HG02763 (cell line): ENCODE measurements around the gene FAM53A.
"Not testable (repeated sequence)": the region's sequence is repeated elsewhere in the genome, so short reads cannot be mapped to it uniquely, and the experiment has no call there.

Experiments
- ATAC-seq: cut with Tn5 transposase; IDR thresholded peaks from one replicate; pipeline ENCODE4 v1.9.1; 2021; ENCODE audit warnings: mild to moderate bottlenecking, moderate library complexity; ENCODE audit not compliant: unreplicated experiment

FAM53A gene

DNA sequence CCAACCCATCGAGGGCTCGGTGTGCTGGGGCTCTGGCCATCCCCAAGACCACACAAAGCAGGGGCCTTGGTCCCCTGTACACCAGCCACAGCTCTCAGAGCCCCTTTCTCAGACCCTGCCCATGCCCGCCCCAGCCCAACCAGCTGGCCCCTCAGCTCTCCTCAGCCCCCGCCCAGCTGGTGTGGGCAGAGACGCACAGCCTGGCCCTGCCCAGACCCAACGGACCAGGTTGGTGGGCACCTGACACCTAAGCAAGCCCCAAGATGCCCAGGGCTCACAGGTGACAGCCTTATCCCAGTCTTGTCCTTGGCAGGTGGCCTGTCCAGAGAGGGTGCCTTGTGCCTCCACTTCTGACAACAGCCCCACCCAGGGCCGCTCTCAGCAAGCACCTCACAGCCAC lies 42.4 kb downstream of the FAM53A start:
- no peak for ATAC-seq

DNA sequence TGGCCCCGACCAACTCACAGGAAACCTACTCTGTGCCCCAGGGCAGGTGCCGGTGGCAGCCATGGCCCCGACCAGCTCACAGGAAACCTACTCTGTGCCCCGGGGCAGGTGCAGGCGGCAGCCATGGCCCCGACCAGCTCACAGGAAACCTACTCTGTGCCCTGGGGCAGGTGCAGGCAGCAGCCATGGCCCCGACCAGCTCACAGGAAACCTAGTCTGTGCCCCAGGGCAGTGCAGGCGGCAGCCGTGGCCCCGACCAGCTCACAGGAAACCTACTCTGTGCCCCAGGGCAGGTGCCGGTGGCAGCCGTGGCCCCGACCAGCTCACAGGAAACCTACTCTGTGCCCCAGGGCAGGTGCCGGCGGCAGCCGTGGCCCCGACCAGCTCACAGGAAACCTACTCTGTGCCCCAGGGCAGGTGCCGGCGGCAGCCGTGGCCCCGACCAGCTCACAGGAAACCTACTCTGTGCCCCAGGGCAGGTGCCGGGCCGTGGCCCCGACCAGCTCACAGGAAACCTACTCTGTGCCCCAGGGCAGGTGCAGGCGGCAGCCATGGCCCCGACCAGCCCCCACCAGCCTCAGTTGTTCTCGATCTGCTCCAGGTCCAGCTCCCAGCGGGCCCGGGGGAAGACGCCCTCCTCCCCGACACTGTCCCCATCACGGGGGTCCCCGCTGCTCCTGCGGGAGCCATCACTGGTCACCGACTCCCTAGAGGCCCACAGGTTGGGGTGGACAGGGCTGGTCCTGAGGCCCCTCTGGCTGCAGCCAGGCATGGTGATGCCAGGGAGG lies 43.2 kb downstream of the FAM53A start:
- not testable (repeated sequence) for ATAC-seq

DNA sequence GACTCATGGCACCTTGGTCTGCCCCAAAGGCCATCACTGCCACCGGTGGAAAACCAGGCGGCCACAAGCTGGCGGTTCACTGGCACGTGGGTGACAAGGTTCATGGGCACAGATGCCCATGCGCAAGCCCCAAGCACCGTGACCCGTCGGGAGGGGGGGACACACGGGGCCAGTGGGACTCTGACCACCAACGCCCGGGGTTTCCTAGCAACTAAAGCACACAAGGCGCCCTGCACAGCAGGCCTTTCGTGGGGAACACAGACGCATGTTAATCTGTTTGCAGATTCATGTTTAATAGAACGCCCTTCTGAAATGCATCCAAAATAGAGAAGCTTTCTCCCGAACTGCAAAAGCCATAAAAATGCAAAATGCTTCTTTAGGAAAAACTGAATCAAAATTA lies 43.9 kb downstream of the FAM53A start:
- ATAC-seq, result no peak

DNA sequence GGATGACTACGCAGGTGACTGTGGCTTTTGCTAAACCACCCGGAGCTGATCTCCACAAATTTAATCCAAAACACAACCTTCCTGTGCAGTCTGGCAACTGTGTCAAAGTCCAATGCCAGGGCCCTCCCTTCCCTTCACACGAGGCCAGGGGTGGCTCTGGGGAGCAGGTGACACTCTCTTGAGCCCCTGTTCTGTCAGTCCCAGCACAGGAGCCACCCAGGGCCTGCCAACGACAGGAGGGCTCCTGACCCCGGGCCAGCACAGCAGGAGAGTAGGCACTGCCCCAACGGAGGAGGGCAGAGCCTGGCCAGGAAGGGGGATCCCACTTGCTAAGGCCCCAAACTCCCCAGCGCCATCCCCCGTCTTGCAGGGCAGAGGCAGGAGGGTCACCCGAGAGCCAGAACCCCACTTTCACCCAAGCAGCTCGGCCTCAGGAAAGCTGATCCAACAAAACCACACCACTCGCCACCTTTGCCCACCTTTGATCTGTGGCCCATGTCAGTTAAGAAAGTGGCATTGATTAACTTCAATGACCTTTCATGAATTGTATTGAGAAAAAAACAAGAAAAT lies 44.7 kb downstream of the FAM53A start:
- ATAC-seq, result no peak

DNA sequence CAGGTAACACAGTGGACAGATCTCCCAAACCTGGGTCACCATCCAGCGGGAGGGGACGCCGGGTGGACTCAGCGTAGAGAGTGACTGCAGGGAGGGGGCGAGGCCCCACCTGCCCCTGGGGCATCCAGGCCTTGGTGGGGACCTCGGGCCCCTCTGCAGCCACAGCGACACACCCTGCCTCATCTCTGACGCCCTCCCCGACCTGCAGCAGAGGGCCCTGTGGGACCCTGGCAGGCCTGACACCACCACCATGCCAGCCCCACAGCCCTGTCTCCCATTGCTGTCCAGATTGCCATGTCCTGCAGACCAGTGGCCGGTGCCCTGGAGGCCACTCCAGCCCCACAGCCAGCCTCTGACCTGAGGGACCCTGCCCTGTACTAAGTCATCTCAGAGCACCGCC lies 45.2 kb downstream of the FAM53A start:
- no peak for ATAC-seq

DNA sequence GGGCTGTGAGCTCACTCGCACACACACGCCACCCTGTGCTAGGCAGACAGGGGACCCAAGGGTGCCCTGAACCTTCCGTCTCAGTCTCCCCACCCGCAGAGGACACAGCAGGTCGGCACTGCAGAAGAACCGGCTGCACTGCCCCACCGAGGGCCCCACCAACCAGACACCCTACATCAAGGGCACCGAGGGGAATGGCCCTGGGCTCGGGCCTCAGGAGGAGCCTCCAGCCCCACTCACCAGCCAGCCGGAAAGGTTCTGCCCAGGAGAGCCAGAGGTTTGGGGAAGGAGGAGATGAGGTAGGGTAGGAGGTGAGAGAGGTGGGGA lies 45.9 kb downstream of the FAM53A start:
- ATAC-seq, result no peak

DNA sequence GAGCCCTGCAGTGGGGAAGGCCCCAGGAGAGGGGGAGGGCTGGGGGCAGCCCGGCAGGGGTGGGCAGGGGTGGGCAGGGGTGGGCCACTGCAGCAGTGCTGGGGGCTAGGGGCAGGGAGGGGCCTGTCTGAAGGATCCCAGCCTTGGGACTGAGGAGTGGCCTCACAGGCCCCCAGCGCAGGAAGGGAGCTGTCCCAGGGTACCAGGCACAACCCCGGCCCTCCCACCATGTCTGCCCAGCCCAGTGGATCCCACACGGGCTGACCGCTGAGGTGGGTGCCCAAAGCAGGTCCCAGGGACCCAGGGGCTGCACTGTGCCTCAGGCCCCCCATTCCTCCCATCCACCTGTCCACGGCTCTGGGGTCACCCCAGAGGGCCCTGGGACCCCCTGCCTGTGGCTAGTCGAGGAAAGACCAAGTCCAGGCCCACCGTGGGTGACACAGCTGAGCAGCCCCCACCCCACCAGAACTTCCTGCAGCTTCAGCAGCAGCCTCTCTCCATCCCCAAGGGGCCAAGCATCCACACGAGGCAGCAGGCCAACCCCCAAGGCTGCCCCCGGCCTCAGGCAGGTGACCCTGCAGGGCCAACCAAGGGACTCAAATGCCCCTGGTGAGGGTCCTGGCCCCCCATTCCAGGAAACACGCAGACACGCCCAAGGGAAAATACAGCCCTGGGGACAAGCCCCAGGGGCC lies 46.4 kb downstream of the FAM53A start:
- ATAC-seq, result no peak

DNA sequence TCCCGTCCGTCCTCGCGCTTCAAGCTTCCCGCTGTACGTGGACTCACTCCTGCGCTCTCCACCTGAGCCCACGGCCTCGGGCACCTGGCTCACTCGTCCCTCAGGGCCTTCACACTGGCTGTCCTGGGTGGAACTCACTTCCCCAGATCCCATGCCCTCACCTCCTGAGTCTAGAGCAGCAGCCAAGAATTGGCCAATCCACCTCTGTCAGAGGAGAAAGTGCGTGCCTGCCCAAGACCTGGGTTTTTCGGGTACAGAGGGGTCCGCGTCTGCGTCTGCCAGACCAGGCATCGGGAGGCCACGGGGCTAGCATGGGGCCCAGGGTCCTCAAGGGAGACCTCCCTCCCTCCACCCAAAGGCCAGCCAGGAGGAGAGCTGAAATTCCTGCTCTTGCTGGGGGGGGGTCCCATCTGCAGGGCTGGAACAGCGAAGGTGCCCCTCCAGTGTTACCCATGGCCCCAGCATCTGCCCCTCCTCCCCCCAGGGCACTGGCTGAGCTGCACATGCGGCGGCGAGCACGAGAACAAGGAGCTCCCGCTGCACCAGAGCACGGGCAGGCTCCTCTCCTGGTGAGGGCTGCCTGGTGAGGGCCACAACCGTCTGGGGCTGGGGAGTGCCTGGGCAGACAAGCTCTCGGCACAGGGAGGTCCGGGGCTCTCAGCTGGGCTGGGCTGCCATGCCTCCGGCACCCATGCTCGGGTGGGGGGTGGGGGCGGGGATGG lies 47.5 kb downstream of the FAM53A start:
- ATAC-seq, result no peak

DNA sequence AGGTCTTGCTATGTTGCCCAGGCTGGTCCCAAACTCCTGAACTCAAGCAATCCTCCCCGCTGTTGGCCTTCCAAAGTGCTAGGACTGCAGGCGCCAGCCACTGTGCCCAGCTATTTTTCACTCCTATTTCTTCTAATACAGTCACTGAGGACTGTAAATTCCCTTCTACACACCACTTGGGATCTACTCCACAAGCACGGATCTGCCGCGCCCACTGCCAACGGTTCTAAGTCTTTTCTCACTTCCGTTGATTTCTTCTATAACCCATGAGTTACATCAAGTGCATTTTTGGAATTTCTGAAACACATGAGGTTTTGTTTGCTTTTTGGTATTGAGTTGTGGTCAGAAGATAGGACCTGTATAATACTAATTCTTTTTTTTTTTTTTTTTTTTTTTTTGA lies 48.6 kb downstream of the FAM53A start:
- no peak for ATAC-seq

DNA sequence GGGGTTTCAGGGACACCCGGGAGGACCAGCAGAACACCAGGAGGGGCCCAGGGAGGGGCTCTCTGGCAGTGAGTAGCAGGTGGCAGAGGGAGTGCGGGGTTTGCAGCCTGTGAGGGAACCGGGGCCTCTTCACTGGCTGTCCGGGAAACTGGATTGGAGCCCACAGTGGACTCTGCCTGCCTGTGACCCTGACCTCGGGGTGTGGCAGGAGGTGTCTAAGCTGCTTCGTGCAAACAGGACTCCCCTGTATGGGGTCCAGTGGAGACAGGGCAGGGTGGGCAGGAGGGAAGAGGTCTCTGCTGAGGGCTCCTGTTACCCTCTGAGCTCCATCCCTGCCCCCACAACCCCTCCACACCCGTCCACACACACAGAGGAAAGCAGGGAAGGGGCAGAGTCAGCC lies 50.1 kb downstream of the FAM53A start:
- ATAC-seq, result no peak

DNA sequence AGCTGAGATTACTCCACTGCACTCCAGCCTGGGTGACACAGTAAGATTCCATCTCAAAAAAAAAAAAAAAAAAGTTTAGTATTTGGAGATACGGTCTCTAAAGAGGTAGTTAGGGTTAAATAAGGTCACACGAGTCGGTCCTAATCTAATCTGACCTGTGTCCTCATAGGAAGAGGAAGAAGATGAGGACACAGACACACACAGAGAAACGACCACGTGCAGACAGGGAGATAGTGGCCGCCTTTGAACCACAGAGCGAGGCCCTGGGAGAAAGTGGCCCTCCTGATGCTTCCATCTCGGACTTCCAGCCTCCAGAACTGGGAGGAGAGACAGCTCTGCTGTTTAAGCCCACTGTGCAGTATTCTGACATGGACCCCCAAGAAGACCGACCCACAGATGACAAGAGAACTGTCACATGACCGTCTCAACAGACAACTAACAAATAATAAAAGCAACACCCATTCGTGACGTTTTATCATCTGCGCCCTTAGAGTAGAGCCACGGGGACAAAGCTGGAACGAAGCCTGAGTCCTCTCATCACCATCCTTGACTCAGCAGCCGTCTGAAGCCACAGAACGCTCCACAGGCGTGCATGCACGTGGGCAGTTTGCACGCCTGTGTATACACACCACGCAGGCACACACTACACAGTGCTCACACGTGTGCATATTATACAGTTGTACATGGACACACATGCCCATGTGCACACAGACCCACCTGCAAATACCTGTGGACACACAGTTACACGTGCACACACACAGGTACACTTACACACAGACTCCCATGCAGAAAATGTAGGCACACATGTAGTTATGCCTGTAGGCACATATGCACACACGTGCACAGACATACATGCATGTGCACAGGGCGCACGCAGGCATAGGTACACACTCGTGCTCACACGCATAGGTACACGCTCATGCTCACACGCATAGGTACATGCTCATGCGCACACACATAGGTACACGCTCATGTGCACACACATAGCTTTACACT lies 51.7 kb downstream of the FAM53A start:
- no peak for ATAC-seq

DNA sequence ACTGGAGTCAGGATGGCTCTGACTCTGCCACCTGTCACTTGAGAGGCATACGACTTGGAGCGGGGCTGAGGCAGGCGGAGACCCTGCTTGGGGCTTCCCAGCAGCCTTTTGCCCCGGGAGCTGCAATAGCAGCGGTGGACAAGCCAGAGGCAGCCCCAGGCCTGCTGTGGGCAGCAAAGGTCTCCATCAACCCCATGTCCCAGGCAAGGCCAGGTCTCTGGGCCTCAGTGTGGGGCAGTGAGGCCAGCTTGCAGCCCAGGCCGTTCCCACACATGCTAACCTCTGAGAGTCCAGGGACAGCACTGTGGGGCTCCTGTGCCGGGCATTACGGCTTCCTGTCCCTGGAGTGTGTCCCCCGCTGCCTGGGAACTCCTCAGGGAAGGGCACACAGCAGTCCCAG lies 53.0 kb downstream of the FAM53A start:
- ATAC-seq, result no peak

DNA sequence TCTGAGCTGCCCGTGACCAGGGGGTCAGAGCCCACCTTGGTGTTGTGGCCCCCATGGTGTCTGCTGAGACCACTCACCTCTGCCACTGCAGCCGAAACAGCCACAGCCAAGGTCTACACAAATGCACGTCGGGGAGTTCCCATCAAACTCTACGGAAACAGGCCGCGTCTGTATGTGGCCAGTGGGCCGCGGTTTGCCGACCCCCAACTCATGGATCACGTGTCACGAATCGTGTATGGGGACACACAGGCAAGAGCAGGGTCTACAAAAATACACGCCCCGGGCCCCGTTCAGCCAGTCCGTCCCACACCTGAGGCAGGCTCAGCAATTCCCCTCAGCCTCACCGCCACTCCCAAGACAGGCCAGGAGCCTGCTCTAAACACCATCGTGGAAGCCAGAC lies 53.8 kb downstream of the FAM53A start:
- no peak for ATAC-seq

DNA sequence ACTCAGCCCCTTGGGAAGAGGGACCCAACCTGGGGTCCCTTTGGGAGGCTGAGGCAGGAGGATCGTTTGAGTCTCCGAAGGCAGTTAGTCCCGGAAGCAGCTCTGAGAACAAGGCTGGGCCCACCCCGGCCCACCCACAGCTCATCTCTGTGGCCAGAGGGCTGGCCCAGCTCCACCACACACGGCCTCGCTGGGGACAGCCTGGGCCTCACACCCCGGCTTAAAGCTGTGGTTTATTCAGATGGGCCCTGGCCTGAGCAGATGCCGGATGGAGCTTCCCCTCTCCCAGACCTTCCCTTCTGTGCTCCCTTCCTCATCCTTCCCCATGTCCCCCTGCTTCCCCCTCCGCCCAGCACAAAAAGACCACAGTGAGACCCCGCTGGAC lies 54.4 kb downstream of the FAM53A start:
- ATAC-seq, result no peak

DNA sequence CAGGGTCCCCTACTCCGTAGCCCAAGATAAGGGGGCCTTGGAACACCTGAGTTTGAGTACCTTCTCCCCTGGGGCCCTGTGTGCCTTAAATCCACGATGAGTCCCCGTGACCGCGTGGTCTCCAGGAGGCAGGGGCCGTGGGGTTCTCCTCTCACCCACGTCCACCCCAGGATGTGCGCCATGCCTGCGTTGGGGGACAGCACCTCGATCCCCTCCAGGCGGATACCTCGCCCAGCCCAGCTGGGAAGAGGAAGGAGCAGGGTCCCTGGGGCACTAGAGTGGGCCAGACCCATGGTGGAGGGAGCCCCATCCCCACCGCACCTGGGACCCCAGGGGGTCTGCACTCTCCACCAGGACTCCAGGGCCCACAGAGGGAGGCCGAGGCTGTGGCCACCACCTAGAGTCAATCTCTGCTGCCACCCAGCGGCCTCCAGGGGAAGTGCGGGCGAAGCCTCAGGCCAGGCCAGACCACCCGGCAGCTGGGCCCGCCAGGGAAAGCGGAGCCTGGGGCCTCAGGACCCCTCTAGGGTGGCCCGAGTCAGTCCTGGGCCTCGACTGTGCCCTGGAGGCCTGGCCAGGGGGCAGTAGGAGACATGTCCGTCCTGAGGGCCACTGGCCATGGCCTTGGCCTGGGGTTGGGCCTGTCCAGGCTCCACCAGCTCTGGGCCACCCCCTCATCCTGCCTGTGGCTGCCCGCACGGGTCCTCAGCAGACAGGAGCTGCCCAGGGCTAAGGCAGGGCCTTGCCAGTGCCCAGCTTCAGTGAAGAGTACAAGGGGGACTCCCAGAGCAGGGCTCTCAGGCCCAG lies 55.0 kb downstream of the FAM53A start:
- no peak for ATAC-seq

DNA sequence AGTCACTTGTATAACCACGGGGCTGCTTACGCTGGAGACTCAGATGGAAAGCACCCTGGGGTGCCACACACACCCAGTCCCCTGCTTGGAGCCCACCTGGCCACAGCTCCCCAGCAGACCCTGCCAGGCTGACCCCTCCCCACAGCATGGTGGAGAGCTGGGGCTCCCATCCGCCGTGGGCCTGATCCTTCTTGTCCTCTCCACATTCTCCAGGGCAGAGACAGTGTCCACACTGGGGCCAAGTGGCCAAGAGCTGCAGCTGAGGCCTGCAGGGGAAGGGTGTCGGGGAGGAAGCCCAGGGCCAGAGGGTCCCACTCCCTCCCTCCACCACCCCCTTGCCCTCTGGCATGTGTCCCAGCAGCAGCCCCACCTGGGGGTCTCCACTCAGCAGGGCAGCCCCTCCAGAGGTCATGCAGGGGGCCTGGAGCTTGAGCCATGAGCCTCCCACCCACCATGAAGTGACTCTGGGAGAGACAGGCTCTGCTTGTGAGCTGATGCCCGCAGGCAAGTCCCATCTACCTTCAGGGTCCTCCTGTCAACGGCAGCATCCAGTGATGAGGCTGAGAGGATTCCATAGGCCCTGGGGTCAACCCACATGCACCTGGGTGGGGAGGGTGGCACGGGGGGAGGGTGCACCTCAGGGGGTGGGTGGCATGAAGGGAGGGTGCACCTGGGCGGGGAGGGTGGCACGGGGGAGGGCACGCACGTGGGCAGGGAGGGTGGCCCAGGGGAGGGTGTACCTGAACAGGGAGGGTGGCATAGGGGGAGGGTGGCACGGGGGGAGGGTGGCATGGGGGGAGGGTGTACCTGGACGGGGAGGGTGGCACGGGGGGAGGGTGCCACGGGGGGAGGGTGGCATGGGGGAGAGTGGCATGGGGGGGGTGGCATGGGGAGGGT lies 56.4 kb downstream of the FAM53A start:
- no peak for ATAC-seq

DNA sequence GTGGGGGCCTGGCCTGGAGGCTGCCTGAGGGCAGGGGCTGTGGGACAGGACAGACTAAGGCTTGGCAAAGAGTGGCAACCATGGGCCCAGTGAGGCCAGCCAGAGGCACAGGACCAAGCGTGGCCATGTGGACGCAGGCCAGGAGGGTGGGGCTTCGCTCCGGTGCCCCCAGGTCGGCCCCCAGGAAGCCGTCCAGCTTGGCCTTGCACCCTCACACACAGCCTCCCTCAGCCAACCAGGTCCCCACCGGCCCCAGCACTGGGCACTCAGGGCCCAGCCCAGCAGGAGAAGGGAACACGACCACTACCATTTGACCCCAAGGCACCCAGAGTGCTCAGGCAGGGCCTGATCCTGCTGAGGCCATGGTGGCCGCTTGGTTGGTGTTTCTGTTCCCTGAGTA lies 57.2 kb downstream of the FAM53A start:
- no peak for ATAC-seq

DNA sequence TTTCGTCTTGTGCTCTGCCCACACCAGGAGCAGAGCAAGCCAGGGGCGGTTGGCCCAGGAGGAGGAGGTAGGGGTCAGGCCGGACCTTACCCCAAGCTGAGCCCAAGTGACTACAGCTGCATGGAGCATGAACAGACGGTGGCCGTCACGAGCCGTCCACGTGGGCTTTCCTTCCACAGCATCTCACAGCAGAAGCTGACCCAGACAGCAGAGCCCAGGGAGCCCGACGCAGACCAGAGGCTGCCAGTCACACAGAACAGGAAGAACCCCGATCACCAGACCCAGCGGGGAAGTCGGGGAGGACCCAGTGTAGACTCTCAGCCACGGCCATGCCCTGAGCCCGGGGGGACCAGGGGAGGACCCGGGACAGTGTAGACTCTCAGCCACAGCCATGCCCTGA lies 58.0 kb downstream of the FAM53A start:
- no peak for ATAC-seq
